HG02623 (cell line): ENCODE results near the gene KITLG.
"Not testable (repeated sequence)": the region's sequence is repeated elsewhere in the genome, so short reads cannot be mapped to it uniquely, and the experiment has no call there.

Experiments used
- ATAC-seq: cut with Tn5 transposase; IDR thresholded peaks from one replicate; pipeline ENCODE4 v1.9.1; 2021; ENCODE audit warnings: moderate library complexity; ENCODE audit not compliant: unreplicated experiment

KITLG gene

GRCh38 chr12:88576866-88577265 lies 3.4 kb downstream of the KITLG start:
- ATAC-seq: no peak

- ATAC-seq: no peak
Observed at GRCh38 chr12:88575361-88575970, 4.8 kb downstream of the KITLG start.

GRCh38 chr12:88574278-88574677 lies 6.0 kb downstream of the KITLG start:
- no peak for ATAC-seq

- no peak for ATAC-seq
Observed at GRCh38 chr12:88573583-88573982, 6.7 kb downstream of the KITLG start.

- no peak for ATAC-seq
Observed at GRCh38 chr12:88572781-88573549, 7.3 kb downstream of the KITLG start.

- ATAC-seq: no peak
Observed at GRCh38 chr12:88571543-88571942, 8.7 kb downstream of the KITLG start.

DNA sequence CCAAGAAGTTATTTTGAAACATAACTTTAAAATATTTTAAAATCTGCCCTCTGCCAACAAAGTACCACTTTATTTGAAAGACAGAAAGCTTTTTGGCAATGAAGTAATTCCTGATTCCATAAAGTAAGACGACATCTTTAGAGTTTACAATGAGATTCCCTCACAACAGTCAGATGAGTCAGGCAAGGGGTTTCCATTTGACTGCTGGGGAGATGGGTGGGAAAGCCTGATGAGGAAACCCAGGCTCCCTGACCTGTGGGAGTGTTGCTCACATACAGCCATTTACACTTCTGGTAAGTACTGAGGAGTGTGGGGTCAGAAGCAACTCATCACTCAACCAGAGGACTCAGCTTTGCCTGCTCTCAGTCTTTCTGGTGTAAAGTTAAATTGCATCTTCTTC lies 10.2 kb downstream of the KITLG start:
- ATAC-seq: no peak

- no peak for ATAC-seq
Observed at GRCh38 chr12:88566430-88566829, 13.8 kb downstream of the KITLG start.

GRCh38 chr12:88562846-88563582 lies 17.3 kb downstream of the KITLG start:
- ATAC-seq: no peak

DNA sequence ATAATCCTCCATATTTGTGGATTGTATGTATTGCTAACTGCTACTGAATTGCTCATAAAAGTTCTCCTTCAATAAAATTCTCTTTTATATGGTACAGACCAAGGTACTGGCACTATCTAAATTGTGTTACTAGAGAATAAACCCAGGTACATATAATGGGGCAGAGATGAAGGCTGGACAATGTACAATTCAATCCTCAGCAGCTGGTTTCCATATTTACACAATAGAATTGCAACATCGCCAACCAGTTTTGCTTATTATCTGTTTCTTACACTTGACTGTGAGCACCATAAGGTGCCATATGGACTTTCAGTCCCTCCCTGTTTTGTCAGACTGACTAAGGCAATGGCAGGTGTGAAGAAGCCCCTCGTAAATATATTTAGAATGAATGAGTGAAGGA lies 18.1 kb downstream of the KITLG start:
- no peak for ATAC-seq

DNA sequence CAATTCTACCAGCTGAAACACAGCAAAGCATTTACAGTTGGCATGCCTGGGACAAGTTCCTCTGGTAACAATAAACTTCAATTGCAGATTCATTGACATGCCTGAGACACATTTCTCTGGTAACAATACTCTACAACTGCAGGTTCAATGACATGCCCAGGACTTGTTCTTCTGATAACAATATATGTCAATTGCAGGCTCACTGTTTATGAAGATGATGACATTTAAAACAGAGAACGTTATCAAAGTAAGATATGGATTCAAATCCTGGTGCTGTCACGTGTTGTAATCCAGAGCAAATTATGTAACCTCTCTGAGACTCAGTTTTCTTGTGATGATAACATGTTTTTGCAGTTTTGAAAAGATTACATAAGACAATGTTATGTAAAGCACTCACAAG lies 20.5 kb downstream of the KITLG start:
- no peak for ATAC-seq

DNA sequence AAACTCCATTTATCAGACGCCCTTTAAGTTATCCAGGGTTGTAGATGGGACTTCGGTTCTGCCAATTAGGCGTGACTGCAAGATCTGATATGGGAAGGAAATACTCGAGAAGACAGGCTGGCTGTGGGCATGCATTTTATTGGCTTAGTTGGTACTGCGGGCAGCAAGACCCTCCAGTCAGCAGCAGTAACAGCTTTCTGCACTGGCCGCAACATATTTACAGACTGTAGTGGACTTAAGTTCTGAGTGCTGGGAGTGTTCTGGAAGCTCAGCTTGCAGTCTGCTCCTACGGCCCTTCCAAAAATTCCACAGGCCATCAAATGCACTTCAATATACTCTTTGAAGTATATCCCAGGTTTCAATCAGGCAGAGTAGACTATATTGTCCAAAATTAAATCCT lies 21.1 kb downstream of the KITLG start:
- no peak for ATAC-seq

- ATAC-seq: no peak
Observed at GRCh38 chr12:88558340-88558867, 21.9 kb downstream of the KITLG start.

- ATAC-seq: no peak
Observed at GRCh38 chr12:88556213-88556774, 24.0 kb downstream of the KITLG start.

DNA sequence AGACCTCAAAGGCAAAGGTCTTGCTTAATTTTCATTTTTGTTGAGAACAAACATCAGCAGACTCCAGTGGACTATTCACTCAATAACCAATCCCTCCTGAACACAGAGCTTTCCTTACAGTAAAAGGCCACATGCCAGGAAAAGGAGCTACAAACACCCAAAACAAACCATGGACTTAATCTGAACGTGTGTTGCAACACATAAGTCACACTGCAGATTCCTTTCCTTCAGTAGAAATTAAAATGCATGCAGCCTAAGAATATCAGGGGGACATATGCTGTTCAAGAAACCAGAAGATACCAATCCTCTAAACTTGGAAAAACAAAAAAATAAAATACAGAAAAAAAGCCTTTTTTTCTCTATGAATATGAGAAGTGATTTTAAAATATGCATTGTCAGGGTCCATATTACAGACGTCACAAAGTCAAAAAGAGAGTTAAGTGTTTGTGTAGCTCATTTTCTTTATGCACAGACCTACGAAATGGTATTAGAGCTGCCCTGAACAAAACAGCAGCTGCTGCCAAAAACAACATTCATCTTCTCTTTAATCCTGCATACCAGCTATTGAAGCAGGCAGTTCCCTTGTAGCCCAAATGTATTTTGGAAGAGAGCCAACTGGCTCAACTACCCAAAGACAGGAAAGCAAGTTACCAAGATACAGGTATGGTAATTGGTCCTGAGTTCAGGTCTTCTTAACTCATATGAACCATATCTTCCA lies 26.2 kb downstream of the KITLG start:
- no peak for ATAC-seq

GRCh38 chr12:88552610-88553079 lies 27.6 kb downstream of the KITLG start:
- ATAC-seq: no peak

- ATAC-seq: no peak
Observed at GRCh38 chr12:88549929-88550328, 30.3 kb downstream of the KITLG start.

DNA sequence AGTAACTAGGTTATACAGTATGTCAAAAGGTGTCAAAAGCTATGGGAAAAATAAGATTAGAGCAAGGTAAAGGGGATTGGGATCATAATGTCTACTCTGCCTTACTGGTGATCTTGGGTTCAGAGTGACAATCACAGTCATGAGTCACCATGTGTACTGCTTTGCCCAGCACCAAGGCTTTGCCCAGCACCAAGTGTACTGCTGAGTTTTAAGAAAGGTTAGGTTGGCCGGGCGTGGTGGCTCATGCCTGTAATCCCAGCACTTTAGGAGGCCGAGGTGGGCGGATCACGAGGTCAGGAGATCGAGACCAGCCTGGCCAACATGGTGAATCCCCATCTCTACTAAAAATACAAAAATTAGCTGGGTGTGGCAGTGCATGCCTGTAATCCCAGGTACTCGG lies 32.3 kb downstream of the KITLG start:
- not testable (repeated sequence) for ATAC-seq

DNA sequence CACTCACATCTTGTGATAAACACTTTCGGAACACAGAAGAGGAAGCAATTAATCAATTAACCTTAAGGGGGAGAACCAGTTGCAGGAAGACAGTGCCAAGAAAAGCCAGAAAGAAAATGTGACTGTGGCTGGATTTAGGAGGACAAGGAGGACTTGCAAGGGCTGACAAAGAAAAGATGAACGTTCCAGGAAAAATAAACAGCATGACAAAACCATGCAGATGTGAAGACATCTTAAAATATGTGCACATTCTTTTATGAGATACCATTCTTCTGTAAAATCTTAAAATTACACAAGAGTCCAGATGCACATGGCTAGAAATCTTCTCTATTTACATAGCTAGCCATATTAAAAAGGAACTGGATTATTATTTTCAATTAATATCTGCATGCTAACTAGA lies 33.4 kb downstream of the KITLG start:
- no peak for ATAC-seq

GRCh38 chr12:88546226-88546625 lies 34.0 kb downstream of the KITLG start:
- no peak for ATAC-seq
